ENCODE results near the gene PRSS36.

DNA sequence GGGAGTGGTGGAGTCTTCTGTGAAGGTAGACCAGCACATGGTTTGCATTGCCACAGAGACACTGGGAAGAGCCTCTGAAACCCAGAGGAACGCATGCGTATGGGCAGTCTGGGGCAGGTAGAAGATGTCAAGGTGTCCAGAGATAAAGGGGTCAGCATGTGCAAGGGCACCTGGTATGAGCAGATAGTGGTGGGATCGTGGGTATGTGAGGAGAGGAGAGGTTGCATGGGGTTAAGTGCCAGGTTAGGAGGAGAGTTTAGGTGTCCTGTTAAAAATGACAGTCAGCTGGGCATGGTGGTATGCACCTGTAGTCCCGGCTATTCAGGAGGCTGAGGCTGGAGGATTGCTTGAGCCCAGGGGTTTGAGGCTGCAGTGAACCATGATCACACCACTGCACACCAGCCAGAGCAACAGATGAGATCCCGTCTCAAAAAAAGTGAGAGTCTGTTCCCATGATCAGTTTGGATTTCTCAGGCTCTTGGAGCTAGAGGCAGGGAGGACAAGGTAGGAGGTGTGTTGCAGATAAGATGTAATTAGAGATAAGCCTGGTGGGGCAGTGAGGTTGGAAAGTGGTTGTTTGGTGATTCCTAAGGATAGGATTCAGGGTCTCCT lies 49.7 kb upstream of the PRSS36 start:
- TF ChIP-seq, protein P1, sequence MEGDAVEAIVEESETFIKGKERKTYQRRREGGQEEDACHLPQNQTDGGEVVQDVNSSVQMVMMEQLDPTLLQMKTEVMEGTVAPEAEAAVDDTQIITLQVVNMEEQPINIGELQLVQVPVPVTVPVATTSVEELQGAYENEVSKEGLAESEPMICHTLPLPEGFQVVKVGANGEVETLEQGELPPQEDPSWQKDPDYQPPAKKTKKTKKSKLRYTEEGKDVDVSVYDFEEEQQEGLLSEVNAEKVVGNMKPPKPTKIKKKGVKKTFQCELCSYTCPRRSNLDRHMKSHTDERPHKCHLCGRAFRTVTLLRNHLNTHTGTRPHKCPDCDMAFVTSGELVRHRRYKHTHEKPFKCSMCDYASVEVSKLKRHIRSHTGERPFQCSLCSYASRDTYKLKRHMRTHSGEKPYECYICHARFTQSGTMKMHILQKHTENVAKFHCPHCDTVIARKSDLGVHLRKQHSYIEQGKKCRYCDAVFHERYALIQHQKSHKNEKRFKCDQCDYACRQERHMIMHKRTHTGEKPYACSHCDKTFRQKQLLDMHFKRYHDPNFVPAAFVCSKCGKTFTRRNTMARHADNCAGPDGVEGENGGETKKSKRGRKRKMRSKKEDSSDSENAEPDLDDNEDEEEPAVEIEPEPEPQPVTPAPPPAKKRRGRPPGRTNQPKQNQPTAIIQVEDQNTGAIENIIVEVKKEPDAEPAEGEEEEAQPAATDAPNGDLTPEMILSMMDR (IDR thresholded peaks at IDR 0.05) = no peak
- TF ChIP-seq EP300 (IDR thresholded peaks at IDR 0.05) (no peak), POLR2A (IDR thresholded peaks at IDR 0.05) (no peak), POLR2AphosphoS5 (IDR thresholded peaks at IDR 0.05) (no peak)
